Measurements from ENCODE around the gene HM13. TPM values are rescaled to one million over a fixed set of nuclear protein-coding genes. Genes with fewer than 3 reads are reported as not detected.

Gene HM13
- total RNA-seq, 2 donors from 2014 or later = 31.7 to 45.7 TPM

DNA sequence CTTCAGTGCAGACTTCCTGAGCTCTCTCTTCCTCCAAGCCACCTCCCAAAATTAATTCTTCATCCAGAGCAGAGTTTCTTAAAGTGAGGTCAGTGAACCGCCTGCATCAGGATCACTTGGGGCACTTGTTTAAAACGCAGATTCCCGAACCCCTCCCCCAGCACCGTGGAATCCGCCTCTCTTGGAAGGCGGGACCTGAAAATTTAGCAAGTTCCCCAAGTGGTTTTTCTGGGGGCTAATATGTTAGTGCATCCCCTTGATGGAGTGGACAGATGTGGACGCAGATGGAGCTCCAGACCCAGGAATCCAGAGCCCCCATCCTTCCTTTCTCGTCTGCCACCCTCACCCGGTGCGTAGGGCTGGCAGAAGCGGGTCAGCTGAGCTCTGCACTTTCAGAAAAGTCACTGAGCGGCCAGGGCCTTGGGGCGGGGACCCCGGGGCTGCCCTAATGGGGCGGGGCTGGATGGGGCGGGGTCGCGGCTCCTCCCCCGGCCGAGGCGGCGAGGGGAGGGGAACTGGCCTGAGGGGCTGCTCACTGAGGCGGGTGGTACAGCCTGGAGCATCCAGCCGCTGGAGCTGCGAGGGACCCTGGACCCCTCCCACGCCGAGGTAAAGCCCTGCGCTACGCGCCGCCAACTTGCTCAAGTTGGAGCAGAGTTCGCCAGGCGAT is 39.3 kb upstream of the HM13 start, which contains the start of the genes DEFB124 and REM1:
Gene DEFB124, minus strand, starts transcription at position 370 of the 670 bp plus-strand sequence. CDS start 2,114 bp downstream, outside the sequence.
Gene REM1, plus strand, starts transcription at position 531 of the 670 bp plus-strand sequence. CDS start 1,158 bp downstream, outside the sequence.
- TF ChIP-seq, protein P1, sequence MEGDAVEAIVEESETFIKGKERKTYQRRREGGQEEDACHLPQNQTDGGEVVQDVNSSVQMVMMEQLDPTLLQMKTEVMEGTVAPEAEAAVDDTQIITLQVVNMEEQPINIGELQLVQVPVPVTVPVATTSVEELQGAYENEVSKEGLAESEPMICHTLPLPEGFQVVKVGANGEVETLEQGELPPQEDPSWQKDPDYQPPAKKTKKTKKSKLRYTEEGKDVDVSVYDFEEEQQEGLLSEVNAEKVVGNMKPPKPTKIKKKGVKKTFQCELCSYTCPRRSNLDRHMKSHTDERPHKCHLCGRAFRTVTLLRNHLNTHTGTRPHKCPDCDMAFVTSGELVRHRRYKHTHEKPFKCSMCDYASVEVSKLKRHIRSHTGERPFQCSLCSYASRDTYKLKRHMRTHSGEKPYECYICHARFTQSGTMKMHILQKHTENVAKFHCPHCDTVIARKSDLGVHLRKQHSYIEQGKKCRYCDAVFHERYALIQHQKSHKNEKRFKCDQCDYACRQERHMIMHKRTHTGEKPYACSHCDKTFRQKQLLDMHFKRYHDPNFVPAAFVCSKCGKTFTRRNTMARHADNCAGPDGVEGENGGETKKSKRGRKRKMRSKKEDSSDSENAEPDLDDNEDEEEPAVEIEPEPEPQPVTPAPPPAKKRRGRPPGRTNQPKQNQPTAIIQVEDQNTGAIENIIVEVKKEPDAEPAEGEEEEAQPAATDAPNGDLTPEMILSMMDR (IDR thresholded peaks at IDR 0.05) = no peak
- peak within 1 kb of the TSS; percentile 53 to 61 for H3K4me3 ChIP-seq
- H3K27ac ChIP-seq = peak within 1 kb of the TSS; percentile 81 to 83
- no peaks in the 10 kb centered on the region for H3K27me3 ChIP-seq
- no peaks in the 10 kb centered on the region for H3K9me3 ChIP-seq
- H3K36me3 ChIP-seq = no peaks in the 10 kb centered on the region
- H3K4me1 ChIP-seq = peaks cover 0 to 14% of the 10 kb centered on the region in 2 donors
- DNase-seq (ENCODE audit: low spot score) = no peak

DNA sequence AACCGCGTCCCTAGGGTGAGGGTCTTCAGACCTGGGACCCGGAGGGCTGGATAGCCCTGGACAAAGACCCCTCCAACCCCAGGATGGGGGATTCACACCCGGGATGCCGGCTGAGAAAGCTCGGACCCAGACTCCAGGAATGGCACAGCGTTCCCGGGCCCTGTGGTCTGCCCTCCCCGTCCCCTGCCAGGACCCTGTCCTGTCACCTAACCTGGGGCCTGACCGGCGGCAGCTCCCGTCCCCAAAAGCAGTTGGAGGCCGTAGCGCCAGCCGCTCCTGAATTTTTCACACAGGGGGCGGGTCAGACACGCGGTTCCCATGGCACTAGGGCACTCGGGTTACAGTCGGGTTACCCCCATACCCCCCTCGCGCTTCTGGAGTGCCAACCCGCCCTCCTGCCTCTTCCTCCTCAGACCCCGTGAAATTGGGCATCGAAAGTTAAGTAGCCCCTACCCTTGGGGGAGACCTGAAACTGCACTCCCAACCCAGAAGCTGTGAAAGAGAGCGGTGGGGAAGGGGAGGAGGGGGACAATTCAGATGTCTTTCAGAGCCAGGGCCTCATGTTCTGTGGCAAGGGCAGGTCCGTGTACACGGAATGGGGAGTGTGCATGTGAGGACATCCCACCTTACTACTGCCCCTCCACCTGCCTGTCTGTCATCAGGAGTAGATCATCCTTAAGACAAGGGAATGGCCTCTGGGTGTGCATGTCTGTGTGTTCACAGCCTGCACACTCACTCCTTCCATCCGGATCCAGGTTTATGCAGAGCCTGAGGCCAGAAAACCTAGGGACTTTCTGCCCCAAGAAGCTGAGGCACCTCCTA is 38.6 kb upstream of the HM13 start:
- H3K27me3 ChIP-seq = no peaks in the 10 kb centered on the region
- TF ChIP-seq, protein P1 (IDR thresholded peaks at IDR 0.05) = no peak
- H3K36me3 ChIP-seq = no peaks in the 10 kb centered on the region
- H3K4me1 ChIP-seq = peaks cover 0 to 14% of the 10 kb centered on the region in 2 donors
- peak overlapping the region; percentile 81 to 83 for H3K27ac ChIP-seq
- no peaks in the 10 kb centered on the region for H3K9me3 ChIP-seq
- DNase-seq (ENCODE audit: low spot score) = no peak
- H3K4me3 ChIP-seq = peak overlapping the region; percentile 53 to 61

DNA sequence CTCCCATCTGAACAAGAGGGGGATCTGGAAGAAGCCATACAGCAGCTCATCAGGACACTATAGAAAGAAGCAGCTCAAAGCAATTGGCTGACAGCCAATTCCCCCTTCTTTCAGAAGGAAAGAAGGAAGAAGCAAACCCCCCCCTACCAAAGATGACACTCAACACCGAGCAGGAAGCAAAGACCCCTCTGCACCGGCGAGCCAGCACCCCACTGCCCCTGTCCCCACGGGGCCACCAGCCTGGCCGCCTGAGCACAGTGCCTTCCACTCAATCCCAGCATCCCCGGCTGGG is 38.0 kb upstream of the HM13 start:
- Histone ChIP-seq H3K36me3 (no peaks in the 10 kb centered on the region), H3K4me3 (peak overlapping the region in 1 of 2 donors; percentile 61), H3K9me3 (no peaks in the 10 kb centered on the region), H3K27me3 (no peaks in the 10 kb centered on the region), H3K4me1 (peaks cover 0 to 14% of the 10 kb centered on the region in 2 donors), H3K27ac (peak overlapping the region; percentile 31 to 83)
- DNase-seq (ENCODE audit: low spot score) = no peak
- TF ChIP-seq, protein P1 (IDR thresholded peaks at IDR 0.05) = no peak

DNA sequence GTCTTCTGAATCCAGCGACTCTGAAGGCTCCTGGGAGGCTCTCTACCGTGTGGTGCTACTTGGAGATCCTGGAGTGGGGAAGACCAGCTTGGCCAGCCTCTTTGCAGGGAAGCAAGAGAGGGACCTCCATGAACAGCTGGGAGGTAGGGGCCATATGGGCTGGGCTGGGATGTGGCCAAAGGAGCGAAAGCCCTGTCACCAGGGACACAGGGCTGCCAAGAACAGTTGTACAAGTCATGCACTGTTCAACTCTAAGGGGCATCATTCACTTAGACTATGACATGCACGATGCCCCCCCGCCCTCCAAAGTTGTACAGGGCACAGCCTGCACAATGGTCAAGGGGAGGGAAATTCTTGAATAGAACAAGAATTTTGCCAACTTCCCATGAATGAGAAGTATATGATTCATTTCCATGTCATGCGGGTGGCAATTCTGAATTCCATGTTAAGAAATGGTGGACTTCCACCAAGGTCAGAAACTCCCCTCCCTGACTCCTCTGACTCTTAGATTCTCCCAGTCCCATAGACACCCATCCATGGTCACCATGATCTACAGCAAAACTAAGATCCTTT is 37.5 kb upstream of the HM13 start:
- H3K4me3 ChIP-seq = peak overlapping the region in 1 of 2 donors; percentile 61
- no peaks in the 10 kb centered on the region for H3K36me3 ChIP-seq
- H3K27ac ChIP-seq = peak overlapping the region; percentile 31 to 83
- H3K9me3 ChIP-seq = no peaks in the 10 kb centered on the region
- peaks cover 0 to 14% of the 10 kb centered on the region in 2 donors for H3K4me1 ChIP-seq
- TF ChIP-seq, protein P1 (IDR thresholded peaks at IDR 0.05) = no peak
- DNase-seq (ENCODE audit: low spot score) = no peak
- no peaks in the 10 kb centered on the region for H3K27me3 ChIP-seq

DNA sequence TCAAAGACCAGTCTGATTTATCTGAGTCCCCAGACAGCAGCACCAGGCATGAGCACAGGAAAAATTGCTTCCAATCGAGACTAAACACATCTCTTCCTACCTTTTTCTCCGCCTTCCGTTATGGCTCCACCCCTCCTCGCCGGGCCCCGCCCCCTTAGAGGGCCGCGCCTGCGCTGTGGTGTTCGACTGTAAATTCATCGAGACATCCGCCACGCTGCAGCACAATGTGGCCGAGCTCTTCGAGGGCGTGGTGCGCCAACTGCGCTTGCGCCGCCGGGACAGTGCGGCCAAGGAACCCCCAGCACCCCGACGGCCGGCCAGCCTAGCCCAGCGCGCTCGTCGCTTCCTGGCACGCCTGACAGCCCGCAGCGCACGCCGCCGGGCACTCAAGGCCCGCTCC is 30.2 kb upstream of the HM13 start:
- no peak for DNase-seq (ENCODE audit: low spot score)
- Histone ChIP-seq H3K4me3 (no peak overlapping the region), H3K9me3 (no peaks in the 10 kb centered on the region), H3K4me1 (peaks cover 0 to 16% of the 10 kb centered on the region in 2 donors), H3K36me3 (no peaks in the 10 kb centered on the region), H3K27ac (peak overlapping the region; percentile 77 to 78), H3K27me3 (no peaks in the 10 kb centered on the region)
- TF ChIP-seq, protein P1 (IDR thresholded peaks at IDR 0.05) = no peak
